Prostate gland (tissue), 2 donors: ENCODE data around the gene CCNJL. TPM values are rescaled to one million over a fixed set of nuclear protein-coding genes. Genes with fewer than 3 reads are reported as not detected.

Source experiments
- DNase-seq: peaks from one replicate; pipeline ENCODE4 v3.0.0-alpha.2; 2019; ENCODE audit warnings: low spot score
- H3K27ac ChIP-seq, 2 donors: fragments of 200-600 bp; sonication (generic); 2 replicates each; pipeline ENCODE4 v1.5.1; 2017 to 2019
- H3K27me3 ChIP-seq: fragments of 200-600 bp; sonication (generic); replicated peaks from 2 replicates; pipeline ENCODE4 v1.5.1; 2019; ENCODE audit not compliant: insufficient read depth
- H3K36me3 ChIP-seq, 2 donors: fragments of 200-600 bp; sonication (generic); 1 replicate in 1 of 2; 2 replicates in 1 of 2; pipeline versions ENCODE4 v1.5.1 to v1.8.1; 2017 to 2019
- H3K4me1 ChIP-seq: fragments of 200-600 bp; sonication (generic); replicated peaks from 2 replicates; pipeline ENCODE4 v1.5.1; 2019
- H3K4me3 ChIP-seq, 2 donors: fragments of 200-600 bp; sonication (generic); 2 replicates each; pipeline ENCODE4 v1.5.1; 2017 to 2019
- H3K9me3 ChIP-seq: fragments of 200-600 bp; sonication (generic); 2 replicates; pipeline ENCODE4 v1.5.1; 2017
- CTCF ChIP-seq, 4 experiments: fragments of 200-600 bp in 2 of 4; fragments of 450-650 bp in 2 of 4; sonication (generic) in 2 of 4; IDR thresholded peaks; 1 replicate in 3 of 4; 2 replicates in 1 of 4; pipeline ENCODE4 v1.5.1; 2016 to 2019; ENCODE audit warnings: antibody characterized with exemption in 4 of 4, mild to moderate bottlenecking in 2 of 4, moderate library complexity in 2 of 4
- POLR2A ChIP-seq: fragments of 450-650 bp; IDR thresholded peaks from one replicate; pipeline ENCODE4 v1.6.1; 2016; ENCODE audit warnings: antibody characterized with exemption, mild to moderate bottlenecking
- POLR2AphosphoS5 ChIP-seq: sonication (generic); formaldehyde crosslinking; IDR thresholded peaks from one replicate; pipeline ENCODE4 v1.6.1; 2017; ENCODE audit warnings: antibody characterized with exemption
- WGBS: methylation state at CpG from one replicate; pipeline ENCODE4 v1.1.5; 2018; 5-methylcytosine and 5-hydroxymethylcytosine counted together
- intact Hi-C: fragments of 100-400 bp; cut with DNase I; formaldehyde crosslinking; loops from one replicate; pipeline ENCODE4 v1.14.2; 2022
- total RNA-seq, 2 donors: library from RNA; depleted of rRNA; stranded (reverse); fragments of >200 nt; gene quantifications; one replicate each; pipeline ENCODE4 v1.1.0, GENCODE V29; 2016

Gene CCNJL
- total RNA-seq, 2 donors from 2014 or later = 4.1 to 26.7 TPM

GRCh38 chr5:160272264-160272663, 40.1 kb downstream of the CCNJL start:
- intact Hi-C loops = no loop called here
- TF ChIP-seq CTCF (IDR thresholded peaks at IDR 0.05) (no peak), POLR2A (no peak), POLR2AphosphoS5 (no peak)
- Histone ChIP-seq H3K4me1 (no peaks in the 10 kb centered on the region), H3K27me3 (no peaks in the 10 kb centered on the region), H3K4me3 (no peak overlapping the region), H3K27ac (no peak overlapping the region), H3K9me3 (no peaks in the 10 kb centered on the region), H3K36me3 (no peaks in the 10 kb centered on the region)
- no peak for DNase-seq
- 58% methylated on average over 3 of the region's 3 CpGs for WGBS

DNA sequence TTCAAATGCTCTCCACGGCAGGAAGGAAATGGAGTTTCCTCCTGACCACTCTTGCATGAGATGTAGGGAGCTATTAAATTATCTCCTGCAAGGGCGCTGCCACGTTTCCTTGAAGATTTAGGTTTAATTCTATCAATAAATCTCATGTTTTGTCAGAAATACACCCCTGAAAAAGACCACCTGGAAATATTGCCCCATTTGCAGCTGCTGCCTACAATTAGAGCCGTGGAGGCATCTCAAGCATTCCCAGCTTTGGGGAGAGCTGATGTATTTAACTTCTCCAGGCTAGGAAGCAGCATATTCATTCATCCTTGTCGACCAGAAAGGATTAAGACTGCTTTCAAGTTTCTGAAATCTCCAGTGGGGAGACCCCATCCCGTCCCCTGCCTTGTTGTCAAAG, 40.5 kb downstream of the CCNJL start:
- H3K36me3 ChIP-seq = no peaks in the 10 kb centered on the region
- no peak overlapping the region for H3K27ac ChIP-seq
- no peaks in the 10 kb centered on the region for H3K27me3 ChIP-seq
- 54% methylated on average over 6 of the region's 6 CpGs for WGBS
- no peak overlapping the region for H3K4me3 ChIP-seq
- no peaks in the 10 kb centered on the region for H3K9me3 ChIP-seq
- intact Hi-C loops = no loop called here
- DNase-seq = no peak
- H3K4me1 ChIP-seq = no peaks in the 10 kb centered on the region
- TF ChIP-seq POLR2AphosphoS5 = no peak
- TF ChIP-seq POLR2A = no peak
- TF ChIP-seq CTCF (IDR thresholded peaks at IDR 0.05) = no peak

GRCh38 chr5:160271396-160271795, 41.0 kb downstream of the CCNJL start:
- Histone ChIP-seq H3K4me3 (no peak overlapping the region), H3K4me1 (no peaks in the 10 kb centered on the region), H3K27ac (peak overlapping the region; percentile 50 to 59), H3K9me3 (no peaks in the 10 kb centered on the region), H3K36me3 (no peaks in the 10 kb centered on the region), H3K27me3 (no peaks in the 10 kb centered on the region)
- WGBS = 33% methylated on average over 8 of the region's 8 CpGs
- intact Hi-C loops = no loop called here
- peak; percentile 53 for DNase-seq
- TF ChIP-seq CTCF (IDR thresholded peaks at IDR 0.05) (no peak), POLR2A (no peak), POLR2AphosphoS5 (peak; percentile 23)

GRCh38 chr5:160270704-160271103, 41.7 kb downstream of the CCNJL start:
- no peaks in the 10 kb centered on the region for H3K4me1 ChIP-seq
- H3K27ac ChIP-seq = peak overlapping the region; percentile 50 to 59
- intact Hi-C loops = no loop called here
- no peaks in the 10 kb centered on the region for H3K9me3 ChIP-seq
- WGBS = 31% methylated on average over 4 of the region's 4 CpGs
- H3K4me3 ChIP-seq = no peak overlapping the region
- H3K36me3 ChIP-seq = no peaks in the 10 kb centered on the region
- peak; percentile 67 for DNase-seq
- TF ChIP-seq POLR2A (no peak), POLR2AphosphoS5 (peak; percentile 73)
- no peaks in the 10 kb centered on the region for H3K27me3 ChIP-seq

- Histone ChIP-seq H3K4me1 (no peaks in the 10 kb centered on the region), H3K36me3 (no peaks in the 10 kb centered on the region), H3K27ac (no peak overlapping the region), H3K4me3 (no peak overlapping the region), H3K27me3 (no peaks in the 10 kb centered on the region), H3K9me3 (no peaks in the 10 kb centered on the region)
- DNase-seq = peak; percentile 52
- 54% methylated on average over 10 of the region's 10 CpGs for WGBS
- intact Hi-C loops = no loop called here
- no peak for TF ChIP-seq CTCF (IDR thresholded peaks at IDR 0.05)
- TF ChIP-seq POLR2A = no peak
- TF ChIP-seq POLR2AphosphoS5 = peak; percentile 15
Measured at GRCh38 chr5:160269017-160269416, 43.3 kb downstream of the CCNJL start.
